GM19240 (cell line): ENCODE results near the gene UNK.
"Not testable (repeated sequence)": the region's sequence is repeated elsewhere in the genome, so short reads cannot be mapped to it uniquely, and the experiment has no call there.

Experiments
- DNase-seq: peaks from one replicate; pipeline ENCODE4 v3.0.0; 2011; ENCODE audit warnings: low spot score; ENCODE audit not compliant: insufficient read length

The UNK gene

DNA sequence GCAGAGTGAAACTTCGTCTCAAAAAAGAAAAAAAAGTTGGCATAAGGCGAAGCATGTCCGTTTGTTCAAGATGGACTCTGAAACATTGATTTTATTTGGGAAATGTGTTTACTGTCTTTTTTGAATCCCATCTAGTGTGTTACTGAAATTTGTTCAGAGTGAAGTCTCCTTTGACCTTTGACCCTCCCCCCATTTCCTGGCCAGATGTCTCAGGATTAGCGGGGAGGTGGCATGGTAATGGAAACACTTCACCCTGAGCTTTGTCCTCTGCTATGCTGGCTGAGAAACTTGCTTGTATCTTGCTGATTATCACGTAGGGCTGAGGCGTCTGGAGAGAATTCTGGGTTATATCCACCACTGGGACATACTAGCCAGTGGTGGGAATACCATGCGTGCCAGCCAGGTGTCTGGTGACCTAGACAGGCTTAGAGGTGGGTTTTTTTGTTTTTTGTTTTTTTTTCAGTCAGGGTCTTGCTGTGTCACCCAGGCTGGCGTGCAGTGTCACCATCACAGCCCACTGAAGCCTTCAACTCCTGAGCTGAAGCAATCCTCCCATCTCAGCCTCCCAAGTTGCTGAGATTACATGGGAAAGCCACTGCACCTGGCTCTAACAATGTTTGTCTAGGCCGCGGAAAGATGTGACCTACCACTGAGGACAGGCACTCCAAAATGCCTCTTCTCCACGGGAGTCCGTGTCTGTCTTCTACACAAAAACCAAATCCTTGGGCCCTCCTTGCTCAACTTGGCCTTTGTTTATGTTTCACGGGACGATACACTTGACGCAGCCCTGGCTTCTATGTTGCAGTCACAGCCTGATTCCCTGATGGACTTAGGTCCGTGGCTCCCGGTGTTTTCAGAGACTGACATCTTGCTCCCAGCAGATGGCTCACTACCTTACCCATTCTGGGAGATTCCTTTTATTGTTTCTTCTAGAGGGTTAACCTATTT, 13.0 kb upstream of the UNK start:
- no peak for DNase-seq

DNA sequence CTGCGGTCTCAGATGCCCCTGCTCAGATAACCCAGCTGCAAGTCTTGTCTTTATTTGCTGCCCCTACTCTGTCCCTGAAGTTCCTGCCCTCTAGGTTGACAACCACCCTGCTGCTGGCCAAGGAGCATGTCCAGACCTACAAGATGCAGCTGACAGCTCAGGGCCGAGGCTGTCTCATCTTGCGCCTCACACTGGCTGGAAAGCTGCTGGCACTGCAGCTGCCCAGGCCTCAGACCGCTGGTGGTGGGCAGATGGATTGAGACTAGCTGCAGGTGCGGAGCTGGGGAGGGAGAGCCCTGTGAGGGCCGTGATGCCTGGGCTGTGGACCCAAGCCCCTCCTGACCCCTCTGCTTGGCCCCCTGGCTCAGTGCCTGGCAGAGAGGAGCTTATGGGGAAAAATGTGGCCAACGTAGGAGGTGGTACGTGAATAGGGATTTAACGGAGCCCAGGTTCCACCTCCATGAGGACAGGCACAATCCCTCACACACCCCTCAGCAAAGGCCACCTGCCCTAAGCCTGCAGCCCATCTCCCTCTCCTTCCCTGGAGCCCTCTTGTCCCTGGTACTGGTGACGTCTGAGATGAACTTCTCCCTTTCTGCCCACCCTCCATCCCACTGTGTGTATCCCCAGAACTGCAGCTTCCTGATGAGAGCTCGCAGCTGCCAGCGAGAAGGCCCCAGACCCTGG, 11.3 kb upstream of the UNK start:
- DNase-seq, result no peak

DNA sequence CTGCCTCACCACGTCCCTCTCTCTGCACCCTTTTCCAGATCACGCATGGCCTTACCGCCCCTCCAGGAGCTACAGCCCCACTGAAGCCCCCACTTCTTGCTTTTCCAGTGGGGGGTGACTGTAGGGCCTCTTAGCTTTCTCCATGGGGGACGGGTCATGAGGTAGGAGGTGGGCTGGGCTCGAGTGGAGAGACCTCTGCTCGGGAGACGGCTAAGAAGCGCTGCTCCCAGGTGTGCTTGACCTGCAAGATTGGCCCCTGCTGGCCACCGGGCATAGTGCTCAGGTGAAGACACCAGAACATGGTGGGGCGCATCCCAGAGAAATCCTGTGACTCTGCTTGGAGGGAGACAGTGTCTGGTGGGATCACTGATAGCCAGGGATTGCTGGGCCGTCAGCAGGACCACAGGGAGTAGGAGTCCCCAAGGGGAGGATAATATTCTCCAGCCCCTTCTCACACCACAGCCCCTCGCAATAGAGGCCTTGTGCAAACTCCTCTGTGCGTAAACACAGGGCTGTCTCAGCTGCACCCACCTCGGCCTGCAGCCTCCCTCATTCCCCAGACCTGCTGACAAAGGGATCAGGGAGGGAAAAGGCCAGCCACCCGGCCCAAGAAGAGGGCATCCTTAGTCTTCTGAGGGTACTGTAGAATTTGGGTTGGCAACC, 10.7 kb upstream of the UNK start:
- no peak for DNase-seq

DNA sequence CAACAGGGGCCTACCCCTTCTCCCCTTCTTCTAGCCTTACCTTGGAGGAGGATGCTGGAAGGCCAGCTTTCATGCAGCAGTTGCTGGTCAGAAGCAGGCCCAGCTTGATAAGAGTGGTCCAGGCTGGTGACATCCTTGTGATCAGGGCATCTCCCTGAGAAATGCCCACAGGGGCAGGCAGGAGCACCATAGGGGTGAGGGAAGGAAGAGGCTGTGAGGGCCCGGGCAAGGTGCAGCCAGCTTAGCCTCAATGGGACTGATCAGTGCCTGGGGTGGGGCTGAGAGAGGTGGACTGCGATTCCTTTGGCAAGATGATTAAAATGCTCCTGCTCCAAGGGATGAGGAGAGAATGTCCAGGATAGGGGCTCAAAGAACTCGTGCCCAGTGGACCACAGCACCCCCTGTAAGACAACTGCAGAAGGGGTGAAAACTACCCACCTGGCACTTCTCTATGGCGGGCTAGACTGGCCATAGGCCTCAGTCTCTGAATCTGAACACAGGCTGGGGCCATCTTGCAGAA, 10.1 kb upstream of the UNK start:
- no peak for DNase-seq

DNA sequence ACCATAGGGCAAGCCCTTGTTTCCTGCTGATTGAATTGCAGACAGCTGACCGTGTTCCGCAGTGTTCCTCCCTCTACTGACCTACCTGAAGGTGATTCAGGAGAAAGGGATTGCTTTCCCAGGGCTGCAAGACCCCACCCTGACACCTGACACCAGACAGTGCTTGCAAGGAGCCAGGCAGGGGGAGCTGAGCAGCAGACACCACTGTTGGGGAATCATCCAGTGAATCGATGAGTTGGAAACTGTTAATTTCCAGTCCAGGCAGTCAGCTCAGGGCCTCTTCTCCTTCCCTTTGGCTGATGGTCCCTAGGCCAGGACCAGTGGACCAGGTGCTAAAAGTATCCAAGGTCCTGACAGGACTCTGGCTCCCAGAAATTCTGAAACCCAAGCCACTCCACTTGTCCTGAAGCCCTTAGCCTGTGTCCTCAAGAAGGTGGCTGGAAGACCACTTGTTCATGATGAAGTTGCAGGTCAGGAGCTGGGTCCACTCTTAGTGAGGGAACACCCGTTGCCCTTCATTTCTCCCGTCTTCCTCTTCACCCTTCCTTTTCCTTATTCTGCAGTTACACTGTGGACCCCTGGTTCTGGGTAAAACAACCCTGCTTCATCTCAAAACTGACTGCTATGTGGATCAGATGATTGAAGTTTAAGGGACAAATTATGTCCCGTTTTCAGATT, 9.5 kb upstream of the UNK start:
- DNase-seq, result no peak

DNA sequence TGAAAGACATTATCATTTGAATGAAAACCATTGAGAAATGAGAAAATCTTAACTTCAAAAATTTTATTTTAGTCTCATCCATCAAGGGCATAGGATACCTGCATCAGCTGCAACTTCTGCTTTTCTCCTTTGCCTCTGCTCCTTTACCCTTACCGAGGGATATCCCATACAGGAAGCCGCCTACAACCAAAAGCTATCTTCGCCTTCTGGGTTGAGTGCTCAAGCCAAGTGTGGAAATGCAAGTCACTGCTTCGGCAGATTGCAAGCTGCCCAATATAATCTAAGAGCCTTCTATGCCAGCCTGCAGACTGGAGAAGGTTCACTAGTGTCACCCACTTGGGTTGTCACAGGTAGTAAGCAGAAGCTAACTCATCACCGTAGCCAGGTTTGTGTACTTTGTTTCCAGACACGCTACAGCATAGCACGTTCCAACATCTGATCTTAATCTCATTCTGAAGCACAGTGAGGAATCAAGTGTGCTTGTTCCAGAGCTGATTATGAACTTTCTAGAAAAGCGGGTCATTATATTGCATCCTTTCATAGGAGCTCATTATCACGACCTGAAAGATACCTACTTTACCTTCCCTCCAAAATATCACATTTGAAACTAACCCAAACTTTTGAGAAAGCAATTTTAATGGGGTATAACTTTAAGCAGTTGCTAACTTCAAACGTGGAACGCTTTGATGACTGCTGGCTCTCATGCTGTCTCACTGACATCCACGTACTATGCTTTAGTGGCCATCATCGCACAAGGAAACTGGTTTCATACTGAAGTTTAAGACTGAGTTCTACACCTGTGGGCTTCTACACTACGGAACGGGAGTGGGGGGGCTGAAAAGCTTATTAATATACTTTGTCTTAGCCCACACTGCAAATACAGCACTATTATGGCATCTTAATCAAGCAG, 8.0 kb upstream of the UNK start:
- no peak for DNase-seq

DNA sequence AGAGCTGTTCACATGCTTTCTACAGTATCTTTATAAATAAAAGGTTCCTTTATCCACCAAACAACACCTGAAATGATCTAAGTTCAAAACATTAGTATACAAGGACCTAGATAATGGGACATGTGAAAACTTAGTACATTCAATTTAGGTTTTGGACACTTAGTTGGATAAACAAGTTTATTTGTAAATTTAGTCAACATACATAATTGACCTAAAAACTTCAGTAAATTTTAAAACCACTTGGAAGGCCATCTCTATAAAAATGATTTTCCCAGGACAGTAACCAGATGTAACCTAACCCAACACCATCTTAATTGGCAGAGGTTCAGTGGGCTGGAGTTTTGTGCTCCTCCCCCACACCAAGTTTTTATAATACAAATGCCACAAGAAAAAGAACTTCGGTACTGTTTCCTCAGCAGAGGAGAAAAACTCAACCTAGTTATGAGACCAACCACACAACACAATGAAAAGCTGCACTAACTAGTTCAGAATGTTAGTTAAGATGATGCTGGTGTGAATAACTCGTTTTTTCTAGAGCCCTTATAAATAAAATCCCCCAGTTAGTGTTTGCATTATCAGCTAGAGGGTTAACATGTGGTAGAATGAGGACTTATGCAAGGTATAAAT, 7.2 kb upstream of the UNK start:
- DNase-seq, result no peak

DNA sequence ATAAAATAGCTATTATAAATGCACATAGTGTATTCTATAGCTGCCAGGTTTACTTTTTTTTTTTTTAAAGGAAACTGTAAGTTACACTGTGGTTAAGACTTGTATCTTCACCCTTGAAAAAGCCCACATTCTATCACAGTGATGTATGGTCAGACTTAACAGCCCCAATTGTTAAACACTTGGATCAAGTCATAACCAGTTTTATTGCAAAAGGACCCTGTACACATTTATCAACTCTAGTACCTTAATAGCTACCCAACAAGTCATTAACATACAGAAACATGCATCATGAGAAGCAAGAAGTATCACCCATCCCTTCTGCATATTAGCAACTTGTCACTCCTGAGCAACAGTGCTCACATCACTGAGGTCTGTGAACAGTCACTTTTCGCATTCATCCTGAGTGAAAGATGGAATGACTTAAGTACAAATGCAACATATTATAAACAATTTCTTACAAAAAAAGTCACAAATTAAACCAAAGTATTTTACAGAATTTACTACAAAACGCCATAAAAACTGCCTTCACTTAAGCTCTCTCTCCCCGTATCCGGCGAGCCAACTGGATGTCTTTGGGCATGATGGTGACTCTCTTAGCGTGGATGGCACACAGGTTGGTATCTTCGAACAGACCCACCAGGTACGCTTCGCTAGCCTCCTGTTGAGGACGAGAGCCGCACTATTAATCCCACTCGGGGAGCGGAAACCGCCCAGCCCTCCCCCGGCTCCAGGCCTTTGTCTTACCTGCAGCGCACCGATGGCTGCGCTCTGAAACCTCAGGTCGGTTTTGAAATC, 6.3 kb upstream of the UNK start:
- DNase-seq, result not testable (repeated sequence)

DNA sequence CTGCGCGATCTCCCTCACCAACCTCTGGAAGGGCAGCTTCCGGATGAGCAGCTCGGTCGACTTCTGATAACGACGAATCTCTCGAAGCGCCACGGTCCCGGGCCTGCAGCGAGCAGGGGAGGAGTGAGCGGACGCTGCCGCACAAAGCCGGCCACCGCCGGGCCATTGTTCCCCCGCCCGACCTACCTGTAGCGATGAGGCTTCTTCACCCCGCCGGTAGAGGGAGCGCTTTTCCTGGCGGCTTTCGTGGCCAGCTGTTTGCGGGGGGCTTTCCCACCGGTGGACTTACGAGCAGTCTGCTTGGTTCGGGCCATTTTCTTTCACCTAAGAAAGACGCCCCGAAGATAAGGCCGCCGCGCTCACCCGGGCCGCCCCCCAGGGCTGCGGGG, 5.8 kb upstream of the UNK start:
- no peak for DNase-seq

DNA sequence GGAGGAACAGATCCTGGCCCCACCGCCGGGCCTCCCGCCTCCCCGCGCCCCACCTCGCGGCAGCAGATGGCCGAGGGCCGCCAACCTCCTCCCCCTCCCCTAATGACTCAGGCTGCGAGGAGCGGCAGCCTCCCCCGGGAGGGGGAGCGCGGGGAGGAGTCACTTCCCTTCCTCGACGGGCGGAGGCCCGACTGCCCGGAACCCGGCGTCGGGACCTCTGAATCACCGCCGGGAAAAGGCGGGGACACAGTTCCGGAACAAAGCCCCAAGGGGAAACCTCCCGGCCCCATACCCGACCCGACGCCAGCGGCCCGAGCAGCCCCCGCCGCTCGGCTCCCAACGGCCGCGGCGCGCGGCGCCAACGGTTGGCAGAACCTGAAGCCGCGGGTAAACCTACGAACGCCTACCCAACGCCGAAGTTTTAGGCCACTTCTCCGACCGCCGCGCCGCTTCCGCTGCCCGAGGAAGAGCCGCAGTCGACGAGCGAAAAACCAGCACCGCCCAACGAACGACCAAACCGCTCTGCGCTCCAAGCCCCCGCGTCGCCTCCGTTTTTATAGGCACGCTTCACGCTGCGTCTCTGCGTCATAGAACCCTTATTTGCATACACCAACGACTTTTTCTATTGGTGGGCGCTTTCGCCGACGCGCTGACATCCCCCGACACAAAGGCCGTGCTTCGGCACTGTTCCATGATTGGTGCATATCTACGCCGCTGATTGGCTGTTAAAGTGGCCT, 5.2 kb upstream of the UNK start:
- DNase-seq, result peak; percentile 86

DNA sequence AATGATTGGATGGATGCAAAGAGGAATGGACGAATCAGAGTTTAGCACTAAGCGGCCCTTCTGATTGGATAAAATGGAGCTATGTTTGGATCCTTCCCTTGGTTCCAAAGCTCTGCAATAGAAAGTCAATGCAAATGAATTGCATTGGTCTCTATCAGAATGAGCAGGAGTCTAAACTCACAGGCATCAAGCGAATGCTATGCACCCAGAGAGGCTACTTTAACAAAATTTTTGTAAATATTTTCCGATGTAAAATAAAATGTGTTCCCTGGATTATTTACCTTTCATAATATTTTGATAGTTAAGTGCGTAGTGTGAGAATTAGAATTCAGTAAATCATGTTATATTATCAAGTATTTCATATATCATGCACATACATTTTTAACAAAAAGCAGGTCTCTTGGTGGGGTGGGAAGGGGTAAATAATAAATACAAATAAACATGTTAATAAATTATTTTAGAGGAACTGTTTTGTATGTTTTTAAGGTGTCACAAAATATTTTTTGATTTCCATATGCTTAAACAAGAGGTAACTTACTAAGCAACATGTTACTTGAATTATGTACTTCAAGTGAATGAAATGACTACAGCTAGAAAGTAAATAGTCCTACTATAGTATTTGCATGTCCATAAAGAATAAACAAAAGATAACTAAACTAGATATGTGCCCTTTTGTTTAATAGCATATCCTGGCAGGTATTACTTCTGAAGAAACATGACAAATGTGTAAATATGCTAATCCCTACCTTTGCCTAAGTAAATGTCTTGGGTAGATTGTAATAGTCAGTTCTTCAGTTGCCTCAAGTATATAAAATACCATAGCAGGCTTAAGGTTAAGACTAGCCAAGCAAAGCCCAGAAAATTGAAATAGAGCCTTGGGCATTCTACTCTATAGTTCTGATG, 4.4 kb upstream of the UNK start:
- DNase-seq, result no peak

DNA sequence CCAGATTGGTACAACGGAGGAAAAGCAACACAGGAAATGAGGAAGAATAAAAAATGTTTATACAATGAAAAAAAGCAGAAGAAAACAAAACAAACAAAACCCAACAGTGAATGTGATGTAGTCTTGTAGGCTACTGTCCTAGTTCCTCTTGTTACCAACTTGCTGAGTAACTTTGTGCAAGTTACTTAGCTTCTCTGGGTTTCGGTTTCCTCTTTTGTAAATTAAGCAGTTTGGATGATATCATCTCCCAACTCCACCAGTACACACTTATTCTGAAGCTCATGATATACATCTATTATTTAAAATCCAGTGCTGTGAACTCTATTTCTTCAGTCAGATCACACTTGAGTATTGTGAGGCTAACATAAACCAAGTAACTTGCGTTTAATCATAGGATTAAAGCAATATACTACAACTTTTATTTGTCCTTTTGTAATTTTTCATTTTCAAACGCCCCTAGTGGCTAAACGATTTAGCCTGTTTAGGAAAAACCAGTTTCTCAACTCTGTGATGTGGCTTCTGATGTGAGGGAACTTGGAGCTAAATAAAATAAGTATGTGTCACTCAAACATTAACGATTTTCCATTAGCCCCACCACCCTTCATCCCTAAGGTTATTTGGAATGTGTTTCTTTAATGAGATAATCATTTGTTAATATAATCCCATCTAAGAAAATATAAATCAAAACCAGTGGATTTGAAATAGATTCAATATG, 1.4 kb upstream of the UNK start:
- no peak for DNase-seq

DNA sequence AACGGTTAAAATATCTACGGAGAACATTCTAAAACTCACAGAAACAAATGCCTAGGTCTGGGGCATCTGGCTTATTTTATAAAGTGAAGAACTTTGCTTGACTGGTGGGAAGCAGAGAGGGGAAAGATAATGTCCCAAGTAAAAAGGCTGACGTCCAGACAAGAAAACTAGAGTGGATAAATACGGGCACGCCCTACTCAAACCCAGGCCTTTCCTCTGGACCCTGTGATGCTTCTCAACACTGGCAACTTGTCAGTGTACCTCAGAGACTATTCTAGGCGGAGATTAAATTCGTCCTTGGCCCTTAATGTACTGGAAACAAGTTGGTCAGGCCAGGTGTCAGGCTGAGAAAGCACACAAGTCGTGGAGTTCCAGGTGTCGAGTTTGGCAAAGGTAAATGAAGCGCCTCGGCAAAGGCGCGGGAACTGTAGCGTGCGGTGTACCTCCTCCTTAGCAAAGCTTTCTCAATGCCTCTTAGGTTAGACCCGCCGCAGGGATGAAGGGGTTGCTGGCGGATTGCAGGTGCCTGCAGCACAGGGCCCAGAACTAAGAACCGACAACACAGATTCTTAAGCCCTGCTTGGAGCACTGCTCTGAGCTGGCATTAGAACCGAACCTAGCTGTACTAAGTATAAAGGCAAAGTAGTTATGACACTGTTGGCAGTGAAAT, 668 bp upstream of the UNK start:
- DNase-seq, result no peak

DNA sequence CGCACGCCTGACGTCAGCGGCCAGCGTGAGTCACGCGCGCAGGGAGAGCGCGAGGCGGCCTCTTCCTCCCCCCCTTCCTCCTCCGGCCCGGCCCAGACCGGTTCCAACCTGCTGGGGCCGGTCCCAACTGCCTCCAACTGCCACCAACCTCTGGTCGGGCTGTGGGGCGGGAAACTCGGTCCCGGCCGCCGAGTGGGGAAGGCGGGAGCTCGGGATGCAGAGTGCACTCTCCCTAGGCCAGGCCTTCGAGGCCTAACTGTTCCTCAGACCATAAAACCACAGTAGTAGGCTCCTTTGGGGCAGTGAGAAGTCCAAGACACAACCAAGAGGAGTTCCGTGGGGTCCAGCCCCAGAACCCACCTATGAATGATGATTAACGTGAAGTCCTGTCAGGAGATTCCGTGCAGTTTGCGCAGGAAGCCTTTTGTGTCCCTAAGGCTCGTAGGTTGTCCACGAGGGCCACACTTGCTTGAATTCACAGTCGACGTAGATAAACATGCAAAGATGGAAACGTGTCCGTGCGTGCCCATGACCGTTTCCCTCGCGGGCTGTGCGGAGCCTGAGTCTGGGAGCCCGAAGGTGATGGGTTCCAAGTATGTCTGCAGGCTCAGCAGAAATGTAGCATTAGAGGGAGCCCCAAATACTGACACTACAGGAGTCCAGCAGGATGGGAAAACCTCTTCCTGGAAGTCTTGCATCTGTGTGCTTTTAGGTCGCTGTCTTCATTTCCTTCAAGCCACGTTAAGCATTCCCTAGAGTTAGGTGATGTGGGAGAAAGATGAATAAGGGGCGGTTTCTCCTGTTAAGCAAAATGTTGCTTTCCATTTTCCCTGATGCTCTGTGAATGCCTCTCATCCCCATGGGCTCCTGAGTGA, 647 bp downstream of the UNK start:
- no peak for DNase-seq

DNA sequence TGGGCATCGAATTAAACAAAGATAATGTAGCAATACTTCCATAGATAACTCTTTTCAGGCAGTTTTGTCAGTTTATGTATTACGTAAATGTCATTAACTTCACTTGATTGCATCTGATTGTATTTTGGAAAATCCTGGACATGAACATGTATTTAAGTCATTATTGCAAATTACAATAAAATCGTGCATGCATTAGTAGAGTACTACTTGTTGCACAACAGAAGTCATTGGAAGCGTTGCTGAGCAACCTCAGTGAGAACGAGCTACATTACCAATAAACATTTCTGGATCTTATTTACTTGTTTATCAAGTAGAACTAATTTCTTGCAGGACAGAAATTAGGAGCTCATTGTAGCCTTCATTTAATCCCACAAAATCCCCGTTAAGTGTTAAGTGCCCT, 6.6 kb downstream of the UNK start:
- no peak for DNase-seq
